Left lung (tissue), 10 donors: ENCODE measurements around the gene RASIP1. TPM values are rescaled to one million over a fixed set of nuclear protein-coding genes. Genes with fewer than 3 reads are reported as not detected.

ENCODE experiments used
- ATAC-seq: fragments of 200-7000 bp; cut with Tn5 transposase; one replicate; pipeline ENCODE4 v1.9.1; 2020; ENCODE audit warnings: moderate library complexity
- DNase-seq, 4 donors: peaks; one replicate each; pipeline ENCODE4 v3.0.0-alpha.2; 2013 to 2020
- H3K27ac ChIP-seq, 2 donors: fragments of 200-600 bp; sonication (generic) in 1 of 2; one replicate each; pipeline versions ENCODE4 v1.5.0 to v1.8.0; 2020 to 2021
- H3K27me3 ChIP-seq, 2 donors: fragments of 200-600 bp; sonication (generic) in 1 of 2; one replicate each; pipeline versions ENCODE4 v1.5.0 to v1.8.0; 2020 to 2021
- H3K36me3 ChIP-seq, 2 donors: fragments of 200-600 bp; sonication (generic) in 1 of 2; one replicate each; pipeline versions ENCODE4 v1.5.0 to v1.8.0; 2020 to 2021
- H3K4me1 ChIP-seq, 2 donors: fragments of 200-600 bp; one replicate each; pipeline ENCODE4 v1.8.0; 2021
- H3K4me3 ChIP-seq, 2 donors: fragments of 200-600 bp; sonication (generic) in 1 of 2; one replicate each; pipeline versions ENCODE4 v1.5.0 to v1.8.0; 2020 to 2021; ENCODE audit warnings: mild to moderate bottlenecking in 1 of 2
- H3K9me3 ChIP-seq, 2 donors: fragments of 200-600 bp; sonication (generic) in 1 of 2; one replicate each; pipeline versions ENCODE4 v1.5.0 to v1.8.0; 2020 to 2021
- intact Hi-C, 2 donors: fragments of 100-400 bp; cut with DNase I; formaldehyde crosslinking; loops; one replicate each; pipeline versions ENCODE4 v1.11.2 to v1.14.2; 2022
- polyA plus RNA-seq, 6 donors: library from polyadenylated mRNA; unstranded; fragments of 120-200 nt; gene quantifications; one replicate each; pipeline ENCODE4 v1.2.1, GENCODE V29; 2013; ENCODE audit not compliant: insufficient read length in 6 of 6
- total RNA-seq, 2 donors: library from RNA; stranded (reverse); fragmentation: NEBNext Ultra II Directional; extraction: Animal tissue kit (Norgen Biotek cat#: 25700); gene quantifications; one replicate each; pipeline ENCODE4 v1.2.1, GENCODE V29; 2021
- TF ChIP-seq, protein P1 (sequence below), 2 donors: fragments of 200-600 bp; sonication (generic) in 1 of 2; IDR thresholded peaks; one replicate each; pipeline versions ENCODE4 v1.5.0 to v1.8.0; 2021; ENCODE audit warnings: antibody characterized with exemption in 2 of 2
- donor health status: DM: no; HTN: yes; CAD: no.
- donor health status: DM: no; HTN: no; CAD: no.

Gene RASIP1
- total and polyA plus RNA-seq, 8 donors, result 15.0 to 29.9 (median 23.8) TPM

GRCh38 chr19:48673436-48674100 is 66.8 kb downstream of the RASIP1 start:
- Histone ChIP-seq H3K4me1 (peaks cover 0 to 14% of the 10 kb centered on the region in 2 donors), H3K27ac (no peak overlapping the region), H3K9me3 (no peaks in the 10 kb centered on the region), H3K36me3 (no peaks in the 10 kb centered on the region), H3K27me3 (no peaks in the 10 kb centered on the region), H3K4me3 (no peak overlapping the region)
- TF ChIP-seq, protein P1, sequence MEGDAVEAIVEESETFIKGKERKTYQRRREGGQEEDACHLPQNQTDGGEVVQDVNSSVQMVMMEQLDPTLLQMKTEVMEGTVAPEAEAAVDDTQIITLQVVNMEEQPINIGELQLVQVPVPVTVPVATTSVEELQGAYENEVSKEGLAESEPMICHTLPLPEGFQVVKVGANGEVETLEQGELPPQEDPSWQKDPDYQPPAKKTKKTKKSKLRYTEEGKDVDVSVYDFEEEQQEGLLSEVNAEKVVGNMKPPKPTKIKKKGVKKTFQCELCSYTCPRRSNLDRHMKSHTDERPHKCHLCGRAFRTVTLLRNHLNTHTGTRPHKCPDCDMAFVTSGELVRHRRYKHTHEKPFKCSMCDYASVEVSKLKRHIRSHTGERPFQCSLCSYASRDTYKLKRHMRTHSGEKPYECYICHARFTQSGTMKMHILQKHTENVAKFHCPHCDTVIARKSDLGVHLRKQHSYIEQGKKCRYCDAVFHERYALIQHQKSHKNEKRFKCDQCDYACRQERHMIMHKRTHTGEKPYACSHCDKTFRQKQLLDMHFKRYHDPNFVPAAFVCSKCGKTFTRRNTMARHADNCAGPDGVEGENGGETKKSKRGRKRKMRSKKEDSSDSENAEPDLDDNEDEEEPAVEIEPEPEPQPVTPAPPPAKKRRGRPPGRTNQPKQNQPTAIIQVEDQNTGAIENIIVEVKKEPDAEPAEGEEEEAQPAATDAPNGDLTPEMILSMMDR (IDR thresholded peaks at IDR 0.05), result no peak
- no peak for DNase-seq
- no peak for ATAC-seq
- intact Hi-C loops, result no loop called here

GRCh38 chr19:48672994-48673393 is 67.4 kb downstream of the RASIP1 start, which contains the start of gene NTN5:
TSS of gene NTN5 (minus strand) at chr19:48673017. CDS start at chr19:48670986, 2,031 bp downstream.
- Histone ChIP-seq H3K9me3 (no peaks in the 10 kb centered on the region), H3K4me3 (no peak within 1 kb of the TSS), H3K27ac (no peak within 1 kb of the TSS), H3K27me3 (no peaks in the 10 kb centered on the region), H3K36me3 (no peaks in the 10 kb centered on the region), H3K4me1 (peaks cover 0 to 14% of the 10 kb centered on the region in 2 donors)
- TF ChIP-seq, protein P1 (IDR thresholded peaks at IDR 0.05), result no peak
- intact Hi-C loops, result no loop called here
- ATAC-seq (no peak), DNase-seq (no peak)

DNA sequence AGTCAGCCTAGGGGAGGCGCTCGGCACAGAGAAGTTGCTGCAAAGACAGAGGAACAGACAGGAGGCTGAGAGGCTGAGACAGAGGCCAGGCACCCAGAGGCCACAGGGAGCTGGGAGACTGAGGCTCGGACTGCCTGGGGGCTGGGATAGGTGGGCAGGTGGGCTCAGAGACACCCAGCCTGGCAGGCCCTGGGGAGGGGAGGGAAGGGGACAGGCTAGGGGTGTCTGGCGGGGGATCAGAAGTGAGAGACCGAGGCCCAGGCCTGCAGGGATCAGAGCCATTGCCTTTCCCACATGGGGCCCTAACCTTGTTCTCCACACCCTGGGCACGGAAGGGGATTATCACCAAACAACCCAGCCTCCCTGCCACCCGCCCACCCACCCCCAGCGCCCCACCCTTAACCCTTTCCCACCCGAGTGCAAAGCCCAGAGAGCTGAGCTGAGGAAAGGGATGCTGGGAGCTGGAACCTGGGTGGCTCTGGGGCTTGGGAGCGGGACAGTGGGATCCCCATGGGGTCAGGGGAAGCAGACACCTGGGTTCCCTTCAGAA is 68.9 kb downstream of the RASIP1 start:
- intact Hi-C loops, result no loop called here
- no peak overlapping the region for H3K4me3 ChIP-seq

GRCh38 chr19:48670699-48671445 is 69.5 kb downstream of the RASIP1 start:
- Histone ChIP-seq H3K4me3 (no peak overlapping the region), H3K9me3 (no peaks in the 10 kb centered on the region), H3K36me3 (no peaks in the 10 kb centered on the region), H3K27ac (no peak overlapping the region), H3K27me3 (no peaks in the 10 kb centered on the region), H3K4me1 (peaks cover 0 to 14% of the 10 kb centered on the region in 2 donors)
- no peak for ATAC-seq
- intact Hi-C loops, result no loop called here
- DNase-seq, result no peak
- TF ChIP-seq, protein P1 (IDR thresholded peaks at IDR 0.05), result no peak

More for the DNA sequence above, 68.9 kb downstream of the RASIP1 start:
- no peaks in the 10 kb centered on the region for H3K27me3 ChIP-seq
- DNase-seq (no peak), ATAC-seq (no peak)
- no peaks in the 10 kb centered on the region for H3K9me3 ChIP-seq
- TF ChIP-seq, protein P1 (IDR thresholded peaks at IDR 0.05), result no peak
- no peak overlapping the region for H3K27ac ChIP-seq
- H3K36me3 ChIP-seq, result no peaks in the 10 kb centered on the region
- peaks cover 0 to 14% of the 10 kb centered on the region in 2 donors for H3K4me1 ChIP-seq

Other genes starting within 250 kb of the RASIP1 start
- 1 to 10 TPM; 4.4 to 9.5 TPM for gene LMTK3, start 228.8 kb downstream of the RASIP1 start, total RNA-seq
- 1 to 10 TPM; 1.7 to 3.5 (median 2.6) TPM for gene LMTK3, start 228.8 kb downstream of the RASIP1 start, polyA plus RNA-seq
- 1 to 10 TPM; 2.8 to 6.3 TPM for gene SULT2B1, start 188.4 kb downstream of the RASIP1 start, total RNA-seq
- gene SULT2B1, start 188.4 kb downstream of the RASIP1 start, polyA plus RNA-seq, result 1 to 10 TPM; 2.1 to 3.8 (median 2.9) TPM
- not detected for gene SPACA4, start 133.9 kb downstream of the RASIP1 start, total RNA-seq
- gene SPACA4, start 133.9 kb downstream of the RASIP1 start, polyA plus RNA-seq, result under 1 TPM; 0.17 to 0.78 (median 0.26) TPM
- gene FAM83E, start 125.5 kb downstream of the RASIP1 start, total RNA-seq, result 10 to 100 TPM; 15.5 to 50.0 TPM
- gene FAM83E, start 125.5 kb downstream of the RASIP1 start, polyA plus RNA-seq, result 10 to 100 TPM in 2 of 6 donors, 1 to 10 TPM in 4; 4.7 to 12.3 (median 5.8) TPM
- 1,000 to 10,000 TPM; 1,028 to 1,088 TPM for gene RPL18, start 121.4 kb downstream of the RASIP1 start, total RNA-seq
- 1,000 to 10,000 TPM; 1,451 to 1,744 (median 1,588) TPM for gene RPL18, start 121.4 kb downstream of the RASIP1 start, polyA plus RNA-seq
- gene SPHK2, start 121.1 kb downstream of the RASIP1 start, total RNA-seq, result 10 to 100 TPM; 21.3 to 27.5 TPM
- gene SPHK2, start 121.1 kb downstream of the RASIP1 start, polyA plus RNA-seq, result 10 to 100 TPM; 10.2 to 17.1 (median 14.1) TPM
- 10 to 100 TPM in 1 of 2 donors, 1 to 10 TPM in 1; 8.9 to 10.5 TPM for gene DBP, start 103.2 kb downstream of the RASIP1 start, total RNA-seq
- 10 to 100 TPM in 2 of 6 donors, 1 to 10 TPM in 4; 6.4 to 11.1 (median 9.5) TPM for gene DBP, start 103.2 kb downstream of the RASIP1 start, polyA plus RNA-seq
- gene CA11, start 94.4 kb downstream of the RASIP1 start, total RNA-seq, result 1 to 10 TPM; 3.6 to 3.9 TPM
- 1 to 10 TPM; 3.7 to 5.6 (median 5.0) TPM for gene CA11, start 94.4 kb downstream of the RASIP1 start, polyA plus RNA-seq
- gene NTN5, start 67.6 kb downstream of the RASIP1 start, total RNA-seq, result under 1 TPM; 0.29 to 0.73 TPM
- gene NTN5, start 67.6 kb downstream of the RASIP1 start, polyA plus RNA-seq, result 1 to 10 TPM in 4 of 6 donors, under 1 TPM in 2; 0.66 to 1.4 (median 1.1) TPM
- 1 to 10 TPM; 1.1 to 2.7 TPM for gene FUT2, start 44.6 kb downstream of the RASIP1 start, total RNA-seq
- gene FUT2, start 44.6 kb downstream of the RASIP1 start, polyA plus RNA-seq, result 1 to 10 TPM; 2.1 to 3.7 (median 2.8) TPM
- 1 to 10 TPM; 1.3 to 1.5 TPM for gene MAMSTR, start 20.9 kb downstream of the RASIP1 start, total RNA-seq
- gene MAMSTR, start 20.9 kb downstream of the RASIP1 start, polyA plus RNA-seq, result 1 to 10 TPM; 4.3 to 5.2 (median 4.6) TPM
- gene IZUMO1, start 6.3 kb upstream of the RASIP1 start, total RNA-seq, result 1 to 10 TPM in 1 of 2 donors, under 1 TPM in 1; 0.96 to 1.5 TPM
- 1 to 10 TPM; 1.1 to 3.6 (median 1.8) TPM for gene IZUMO1, start 6.3 kb upstream of the RASIP1 start, polyA plus RNA-seq
- gene FUT1, start 12.0 kb upstream of the RASIP1 start, total RNA-seq, result 1 to 10 TPM; 6.0 to 8.7 TPM
- gene FUT1, start 12.0 kb upstream of the RASIP1 start, polyA plus RNA-seq, result 1 to 10 TPM; 5.1 to 8.6 (median 6.5) TPM
- gene FGF21, start 14.9 kb upstream of the RASIP1 start, total RNA-seq, result not detected
- not detected for gene FGF21, start 14.9 kb upstream of the RASIP1 start, polyA plus RNA-seq
- 10 to 100 TPM; 68.5 to 87.5 TPM for gene BCAT2, start 70.4 kb upstream of the RASIP1 start, total RNA-seq
- gene BCAT2, start 70.4 kb upstream of the RASIP1 start, polyA plus RNA-seq, result 10 to 100 TPM; 37.0 to 50.1 (median 42.2) TPM
- gene HSD17B14, start 95.9 kb upstream of the RASIP1 start, total RNA-seq, result 10 to 100 TPM; 10.1 to 20.3 TPM
- 10 to 100 TPM in 1 of 6 donors, 1 to 10 TPM in 5; 6.7 to 10.9 (median 8.6) TPM for gene HSD17B14, start 95.9 kb upstream of the RASIP1 start, polyA plus RNA-seq
- 10 to 100 TPM; 21.0 to 37.3 TPM for gene PLEKHA4, start 128.0 kb upstream of the RASIP1 start, total RNA-seq
- 10 to 100 TPM; 14.4 to 21.1 (median 17.4) TPM for gene PLEKHA4, start 128.0 kb upstream of the RASIP1 start, polyA plus RNA-seq
- 10 to 100 TPM; 68.4 to 74.8 TPM for gene PPP1R15A, start 131.8 kb upstream of the RASIP1 start, total RNA-seq
- 100 to 1,000 TPM in 1 of 6 donors, 10 to 100 TPM in 5; 36.3 to 110 (median 58.4) TPM for gene PPP1R15A, start 131.8 kb upstream of the RASIP1 start, polyA plus RNA-seq
- gene TULP2, start 158.1 kb upstream of the RASIP1 start, total RNA-seq, result 1 to 10 TPM in 1 of 2 donors, under 1 TPM in 1; 0.89 to 1.2 TPM
- gene TULP2, start 158.1 kb upstream of the RASIP1 start, polyA plus RNA-seq, result 1 to 10 TPM in 3 of 6 donors, under 1 TPM in 3; 0.72 to 1.4 (median 1.1) TPM
- gene NUCB1, start 159.7 kb upstream of the RASIP1 start, total RNA-seq, result 100 to 1,000 TPM; 286 to 331 TPM
- gene NUCB1, start 159.7 kb upstream of the RASIP1 start, polyA plus RNA-seq, result 100 to 1,000 TPM; 171 to 210 (median 192) TPM
- 1 to 10 TPM; 3.3 to 4.1 TPM for gene DHDH, start 193.1 kb upstream of the RASIP1 start, total RNA-seq
- 1 to 10 TPM in 5 of 6 donors, under 1 TPM in 1; 0.86 to 2.4 (median 1.8) TPM for gene DHDH, start 193.1 kb upstream of the RASIP1 start, polyA plus RNA-seq
- gene BAX, start 214.3 kb upstream of the RASIP1 start, total RNA-seq, result 100 to 1,000 TPM; 130 to 141 TPM
- 10 to 100 TPM; 47.7 to 69.7 (median 60.8) TPM for gene BAX, start 214.3 kb upstream of the RASIP1 start, polyA plus RNA-seq
- 1,000 to 10,000 TPM; 8,739 to 9,329 TPM for gene FTL, start 224.7 kb upstream of the RASIP1 start, total RNA-seq
- gene FTL, start 224.7 kb upstream of the RASIP1 start, polyA plus RNA-seq, result 1,000 to 10,000 TPM; 1,119 to 1,450 (median 1,279) TPM